ENCODE measurements around the gene SIPA1.

The SIPA1 gene

DNA sequence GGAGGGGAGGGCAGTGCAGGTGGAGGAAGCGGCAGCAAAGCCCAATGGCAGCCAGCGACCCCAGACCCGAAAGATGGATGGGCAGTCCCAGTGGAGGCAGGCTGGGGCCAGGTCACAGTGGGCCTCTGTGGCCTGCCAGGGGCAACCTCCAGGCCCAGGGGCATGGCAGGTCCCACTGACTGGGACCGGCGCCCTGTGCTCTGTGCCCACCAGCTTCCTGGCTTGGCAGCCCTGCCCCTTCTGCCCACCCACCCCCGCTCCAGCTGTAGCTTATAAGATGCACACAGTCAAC, 38.0 kb upstream of the SIPA1 start:
- no peak for DNase-seq (ENCODE audit: extremely low read depth, low read depth)
- TF ChIP-seq, protein P1, sequence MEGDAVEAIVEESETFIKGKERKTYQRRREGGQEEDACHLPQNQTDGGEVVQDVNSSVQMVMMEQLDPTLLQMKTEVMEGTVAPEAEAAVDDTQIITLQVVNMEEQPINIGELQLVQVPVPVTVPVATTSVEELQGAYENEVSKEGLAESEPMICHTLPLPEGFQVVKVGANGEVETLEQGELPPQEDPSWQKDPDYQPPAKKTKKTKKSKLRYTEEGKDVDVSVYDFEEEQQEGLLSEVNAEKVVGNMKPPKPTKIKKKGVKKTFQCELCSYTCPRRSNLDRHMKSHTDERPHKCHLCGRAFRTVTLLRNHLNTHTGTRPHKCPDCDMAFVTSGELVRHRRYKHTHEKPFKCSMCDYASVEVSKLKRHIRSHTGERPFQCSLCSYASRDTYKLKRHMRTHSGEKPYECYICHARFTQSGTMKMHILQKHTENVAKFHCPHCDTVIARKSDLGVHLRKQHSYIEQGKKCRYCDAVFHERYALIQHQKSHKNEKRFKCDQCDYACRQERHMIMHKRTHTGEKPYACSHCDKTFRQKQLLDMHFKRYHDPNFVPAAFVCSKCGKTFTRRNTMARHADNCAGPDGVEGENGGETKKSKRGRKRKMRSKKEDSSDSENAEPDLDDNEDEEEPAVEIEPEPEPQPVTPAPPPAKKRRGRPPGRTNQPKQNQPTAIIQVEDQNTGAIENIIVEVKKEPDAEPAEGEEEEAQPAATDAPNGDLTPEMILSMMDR (IDR thresholded peaks at IDR 0.05; ENCODE audit: low read depth, low read length), result no peak

DNA sequence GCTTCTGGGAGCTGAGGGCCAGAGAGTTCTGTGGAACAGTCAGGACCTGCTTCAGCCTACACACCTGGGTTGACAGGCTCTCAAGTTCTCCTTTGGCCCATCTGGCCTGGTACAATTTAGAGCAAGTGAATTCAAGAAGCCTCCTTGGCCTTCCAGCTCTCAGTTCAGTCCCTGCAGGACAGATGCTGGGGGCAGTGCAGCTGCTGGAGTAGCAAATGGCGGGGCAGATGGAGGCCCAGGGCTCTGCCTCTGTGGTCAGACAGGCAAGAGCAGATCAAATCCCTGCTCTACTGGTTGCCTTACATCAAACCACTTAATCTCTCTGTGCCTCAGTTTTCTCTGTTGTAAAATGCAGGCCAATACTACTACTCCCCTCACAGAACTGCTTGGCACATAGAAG, 33.6 kb upstream of the SIPA1 start:
- no peak for DNase-seq (ENCODE audit: extremely low read depth, low read depth)
- TF ChIP-seq, protein P1 (IDR thresholded peaks at IDR 0.05; ENCODE audit: low read depth, low read length), result no peak

- TF ChIP-seq, protein P1 (IDR thresholded peaks at IDR 0.05; ENCODE audit: low read depth, low read length), result no peak
- DNase-seq (ENCODE audit: extremely low read depth, low read depth), result peak; percentile 93
Measured at GRCh38 chr11:65606876-65607613, 30.9 kb upstream of the SIPA1 start.

- TF ChIP-seq, protein P1 (IDR thresholded peaks at IDR 0.05; ENCODE audit: low read depth, low read length), result no peak
- DNase-seq (ENCODE audit: extremely low read depth, low read depth), result no peak
Measured at GRCh38 chr11:65607614-65608426, 30.1 kb upstream of the SIPA1 start.

GRCh38 chr11:65609229-65609628, 28.7 kb upstream of the SIPA1 start:
- TF ChIP-seq, protein P1 (IDR thresholded peaks at IDR 0.05; ENCODE audit: low read depth, low read length), result no peak
- no peak for DNase-seq (ENCODE audit: extremely low read depth, low read depth)

GRCh38 chr11:65609665-65610064, 28.2 kb upstream of the SIPA1 start:
- TF ChIP-seq, protein P1 (IDR thresholded peaks at IDR 0.05; ENCODE audit: low read depth, low read length), result no peak
- no peak for DNase-seq (ENCODE audit: extremely low read depth, low read depth)

GRCh38 chr11:65610404-65610803, 27.5 kb upstream of the SIPA1 start:
- no peak for DNase-seq (ENCODE audit: extremely low read depth, low read depth)
- TF ChIP-seq, protein P1 (IDR thresholded peaks at IDR 0.05; ENCODE audit: low read depth, low read length), result no peak
